Stimulated activated naive CD8-positive, alpha-beta T cell treated with anti-CD3 and anti-CD28 coated beads, Interleukin-15, Interleukin-2, amounts not matched to agents 100 ng/mL and 50 ng/mL, for 24 hours (primary cell): Measurements from ENCODE around the gene RESP18.

Source experiments
- H3K27ac Mint-ChIP-seq: one replicate; pipeline ENCODE4 v1.8.0; 2021; ENCODE audit warnings: mild to moderate bottlenecking, mixed read lengths
- H3K27me3 Mint-ChIP-seq: one replicate; pipeline ENCODE4 v1.8.0; 2021; ENCODE audit warnings: mixed read lengths
- H3K36me3 Mint-ChIP-seq: one replicate; pipeline ENCODE4 v1.8.0; 2021; ENCODE audit warnings: low read depth, mixed read lengths
- H3K4me1 Mint-ChIP-seq: one replicate; pipeline ENCODE4 v1.8.0; 2021; ENCODE audit warnings: low read depth, mixed read lengths
- H3K4me3 Mint-ChIP-seq: one replicate; pipeline ENCODE4 v1.8.0; 2021; ENCODE audit warnings: mild to moderate bottlenecking, mixed read lengths
- H3K9me3 Mint-ChIP-seq: one replicate; pipeline ENCODE4 v1.8.0; 2021; ENCODE audit warnings: mixed read lengths

Gene RESP18

GRCh38 chr2:219279916-219280516 is 52.5 kb downstream of the RESP18 start:
- Mint-ChIP-seq H3K27me3 (no peaks in the 10 kb centered on the region), H3K36me3 (peaks cover 24% of the 10 kb centered on the region), H3K4me1 (peaks cover 50% of the 10 kb centered on the region), H3K27ac (peak overlapping the region; percentile 93), H3K4me3 (peak overlapping the region; percentile 92), H3K9me3 (no peaks in the 10 kb centered on the region)

GRCh38 chr2:219279151-219279915 is 53.2 kb downstream of the RESP18 start, which contains the start of gene DNAJB2:
DNAJB2 (plus strand) TSS chr2:219279366; CDS start chr2:219279834, 468 bp downstream.
- no peaks in the 10 kb centered on the region for H3K27me3 Mint-ChIP-seq
- H3K27ac Mint-ChIP-seq: peak within 1 kb of the TSS; percentile 93
- peaks cover 50% of the 10 kb centered on the region for H3K4me1 Mint-ChIP-seq

GRCh38 chr2:219278655-219279150 is 53.8 kb downstream of the RESP18 start:
- H3K27ac Mint-ChIP-seq: peak overlapping the region; percentile 91
- H3K36me3 Mint-ChIP-seq: peaks cover 21% of the 10 kb centered on the region
- H3K4me3 Mint-ChIP-seq: peak overlapping the region; percentile 92
- H3K27me3 Mint-ChIP-seq: no peaks in the 10 kb centered on the region
- H3K9me3 Mint-ChIP-seq: no peaks in the 10 kb centered on the region
- H3K4me1 Mint-ChIP-seq: peaks cover 52% of the 10 kb centered on the region

More at GRCh38 chr2:219279151-219279915, 53.2 kb downstream of the RESP18 start, which contains the start of gene DNAJB2:
- H3K36me3 Mint-ChIP-seq: peaks cover 24% of the 10 kb centered on the region
- H3K4me3 Mint-ChIP-seq: peak within 1 kb of the TSS; percentile 92
- no peaks in the 10 kb centered on the region for H3K9me3 Mint-ChIP-seq

- peaks cover 16% of the 10 kb centered on the region for H3K36me3 Mint-ChIP-seq
- peak overlapping the region; percentile 91 for H3K27ac Mint-ChIP-seq
- peaks cover 58% of the 10 kb centered on the region for H3K4me1 Mint-ChIP-seq
- H3K4me3 Mint-ChIP-seq: peak overlapping the region; percentile 92
- no peaks in the 10 kb centered on the region for H3K9me3 Mint-ChIP-seq
- no peaks in the 10 kb centered on the region for H3K27me3 Mint-ChIP-seq
Observed at GRCh38 chr2:219277703-219278654, 54.6 kb downstream of the RESP18 start.
